CMK (cell line): ENCODE measurements around the gene BORCS5.
"Not testable (repeated sequence)": the region's sequence is repeated elsewhere in the genome, so short reads cannot be mapped to it uniquely, and the experiment has no call there.

Source experiments
- DNase-seq: peaks from one replicate; pipeline ENCODE4 v3.0.0-alpha.2; 2010; ENCODE audit warnings: low read depth

The BORCS5 gene

GRCh38 chr12:12393171-12393570 lies 36.3 kb downstream of the BORCS5 start:
- no peak for DNase-seq

- no peak for DNase-seq
Observed at GRCh38 chr12:12396694-12397093, 39.8 kb downstream of the BORCS5 start.

- DNase-seq = no peak
Observed at GRCh38 chr12:12397184-12397583, 40.3 kb downstream of the BORCS5 start.

GRCh38 chr12:12398026-12398859 lies 41.4 kb downstream of the BORCS5 start:
- no peak for DNase-seq

- DNase-seq = no peak
Observed at GRCh38 chr12:12399161-12399560, 42.3 kb downstream of the BORCS5 start.

- DNase-seq = no peak
Observed at GRCh38 chr12:12399776-12400305, 43.0 kb downstream of the BORCS5 start.

- DNase-seq = no peak
Observed at GRCh38 chr12:12400793-12401192, 43.9 kb downstream of the BORCS5 start.

GRCh38 chr12:12403264-12404248 lies 46.7 kb downstream of the BORCS5 start:
- DNase-seq = no peak

GRCh38 chr12:12404297-12404696 lies 47.4 kb downstream of the BORCS5 start:
- DNase-seq = no peak

GRCh38 chr12:12405882-12406281 lies 49.0 kb downstream of the BORCS5 start:
- DNase-seq = no peak

- no peak for DNase-seq
Observed at GRCh38 chr12:12406762-12407161, 49.9 kb downstream of the BORCS5 start.

GRCh38 chr12:12408265-12408690 lies 51.4 kb downstream of the BORCS5 start:
- DNase-seq = no peak

- DNase-seq = not testable (repeated sequence)
Observed at GRCh38 chr12:12409337-12409736, 52.5 kb downstream of the BORCS5 start.

- DNase-seq = no peak
Observed at GRCh38 chr12:12415886-12416285, 59.0 kb downstream of the BORCS5 start.

- DNase-seq = not testable (repeated sequence)
Observed at GRCh38 chr12:12419165-12419564, 62.3 kb downstream of the BORCS5 start.

- DNase-seq = no peak
Observed at GRCh38 chr12:12423367-12423766, 66.5 kb downstream of the BORCS5 start.

GRCh38 chr12:12425001-12425400 lies 68.1 kb downstream of the BORCS5 start:
- DNase-seq = no peak

GRCh38 chr12:12425616-12426015 lies 68.7 kb downstream of the BORCS5 start:
- DNase-seq = no peak

- DNase-seq = no peak
Observed at GRCh38 chr12:12427568-12427967, 70.7 kb downstream of the BORCS5 start.

- DNase-seq = no peak
Observed at GRCh38 chr12:12428047-12428446, 71.2 kb downstream of the BORCS5 start.

- no peak for DNase-seq
Observed at GRCh38 chr12:12428961-12429657, 72.2 kb downstream of the BORCS5 start.

GRCh38 chr12:12432364-12432763 lies 75.5 kb downstream of the BORCS5 start:
- no peak for DNase-seq
